Stimulated activated CD8-positive, alpha-beta memory T cell treated with anti-CD3 and anti-CD28 coated beads, Interleukin-4, amount 100 ng/mL, for 4 hours (primary cell): ENCODE measurements around the gene PLCB4.

ENCODE experiments used
- DNase-seq, 2 donors: peaks; one replicate each; pipeline ENCODE4 v3.0.0-alpha.2; 2020; ENCODE audit warnings: low read depth in 2 of 2, low spot score in 1 of 2

The PLCB4 gene

DNA sequence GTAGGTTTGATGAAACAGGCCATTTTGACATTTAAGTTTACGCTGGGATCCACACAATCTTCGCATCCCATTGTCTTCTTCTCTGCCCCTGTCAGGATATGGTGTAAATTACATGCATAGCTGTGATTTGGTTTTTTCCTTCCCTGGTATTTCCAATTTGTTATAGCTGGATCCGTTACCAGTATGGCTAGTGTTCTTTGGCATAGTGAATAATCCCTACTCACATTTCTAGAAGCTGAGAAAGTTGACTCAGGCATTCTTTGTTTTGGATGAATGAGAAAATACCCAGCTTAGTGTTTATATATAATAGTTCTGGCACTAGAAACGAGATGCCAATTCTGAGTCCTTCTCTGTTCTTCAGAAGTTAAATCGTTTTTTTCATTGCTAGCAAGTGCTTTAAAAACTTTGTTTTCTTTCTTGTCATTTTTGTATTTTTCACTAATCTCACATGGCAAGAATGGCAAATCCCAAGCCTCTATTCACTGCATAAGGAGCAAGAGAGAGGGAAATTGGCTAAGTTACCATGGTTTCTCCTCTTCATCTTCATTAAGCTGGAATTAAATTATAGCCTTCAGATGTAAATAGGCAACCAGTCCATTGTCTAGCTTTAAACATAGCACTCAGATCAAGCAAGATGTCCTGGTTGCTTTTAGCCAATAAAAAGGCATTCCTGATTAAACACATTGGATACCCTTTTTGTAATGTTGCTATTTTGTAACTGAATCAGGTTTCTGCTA, 353.6 kb downstream of the PLCB4 start:
- DNase-seq: no peak

GRCh38 chr20:9424551-9424950, 355.7 kb downstream of the PLCB4 start:
- DNase-seq: no peak

GRCh38 chr20:9427430-9428291, 358.8 kb downstream of the PLCB4 start:
- no peak for DNase-seq

- DNase-seq: no peak
Measured at GRCh38 chr20:9428292-9428607, 359.4 kb downstream of the PLCB4 start.

- no peak for DNase-seq
Measured at GRCh38 chr20:9439806-9440205, 370.9 kb downstream of the PLCB4 start.

- DNase-seq: no peak
Measured at GRCh38 chr20:9440892-9441291, 372.0 kb downstream of the PLCB4 start.

GRCh38 chr20:9441948-9442347, 373.1 kb downstream of the PLCB4 start:
- no peak for DNase-seq

GRCh38 chr20:9442858-9443257, 374.0 kb downstream of the PLCB4 start:
- no peak for DNase-seq

DNA sequence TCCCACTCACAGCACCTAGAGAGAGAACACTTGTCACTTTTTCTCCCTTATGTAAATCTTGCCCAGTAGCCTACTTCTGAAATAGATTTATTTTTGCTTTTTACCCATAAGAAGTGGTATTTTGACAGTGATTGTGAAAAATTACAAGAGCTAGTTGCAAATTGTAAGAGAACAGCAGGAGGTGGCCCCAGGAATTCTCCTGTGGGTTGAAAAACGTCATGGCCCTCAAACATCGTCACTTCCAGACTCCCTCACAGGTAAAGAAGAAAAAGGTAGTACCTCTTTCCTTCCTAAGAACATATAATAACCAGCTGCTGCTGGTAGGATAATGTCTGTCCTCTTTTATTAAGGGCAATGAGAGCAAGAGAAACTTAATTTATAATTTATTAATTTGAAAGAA, 376.0 kb downstream of the PLCB4 start:
- DNase-seq: no peak

DNA sequence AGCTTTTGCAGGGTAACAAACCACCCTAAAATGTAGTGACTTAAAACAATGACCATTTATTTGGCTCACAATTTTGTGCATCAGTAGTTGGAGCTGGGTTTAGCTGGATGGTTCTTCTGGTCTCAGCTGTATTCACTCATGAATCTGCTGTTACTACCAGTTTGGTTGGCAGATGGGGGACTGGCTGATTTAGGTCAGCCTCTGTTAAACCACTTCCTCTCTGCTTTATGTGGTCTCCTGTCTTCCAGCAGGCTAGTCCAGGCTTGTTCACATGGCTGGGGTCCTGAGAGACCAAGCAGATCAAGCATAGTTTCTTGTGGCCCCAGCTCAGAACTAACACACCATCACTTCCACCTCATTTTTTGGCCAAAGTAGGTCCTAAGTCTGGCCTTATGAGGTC, 378.3 kb downstream of the PLCB4 start:
- no peak for DNase-seq

DNA sequence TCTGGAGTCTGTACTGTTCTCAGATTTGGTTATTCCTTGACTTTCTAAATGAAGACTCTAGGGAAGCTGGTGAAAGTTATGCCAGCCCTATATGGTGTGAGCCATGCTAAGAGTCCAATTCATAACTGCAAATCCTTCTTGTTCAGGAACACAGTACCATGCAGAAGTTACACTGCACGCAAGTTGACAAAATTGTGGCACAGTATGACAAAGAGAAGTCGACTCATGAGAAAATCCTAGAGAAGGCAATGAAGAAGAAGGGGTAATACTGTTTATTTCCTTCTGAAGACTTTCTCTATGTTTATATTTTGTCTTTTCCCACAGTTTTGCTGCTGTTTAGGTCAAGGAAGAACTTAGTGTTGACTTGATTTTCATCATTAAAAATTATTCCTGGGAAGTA, 384.3 kb downstream of the PLCB4 start:
- DNase-seq: no peak

DNA sequence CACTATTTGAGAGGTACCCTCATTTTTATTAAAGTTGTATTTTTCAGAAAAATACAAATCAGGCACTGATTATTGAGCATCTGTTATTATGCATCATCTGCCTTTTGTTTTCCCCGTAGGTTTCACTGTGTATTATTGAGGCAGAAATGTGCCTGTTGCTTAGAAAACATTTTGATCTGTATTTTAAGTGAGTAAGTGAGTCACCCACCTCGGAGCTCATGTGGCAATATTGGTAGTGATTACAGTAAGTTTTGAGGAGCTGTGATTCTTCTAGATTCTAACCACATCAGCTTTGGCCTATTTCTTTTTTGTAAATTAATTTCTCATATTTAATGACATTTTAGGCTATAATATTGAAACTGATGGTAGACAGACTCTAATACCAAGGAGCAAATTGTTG, 385.9 kb downstream of the PLCB4 start:
- no peak for DNase-seq

- DNase-seq: no peak
Measured at GRCh38 chr20:9457136-9457535, 388.2 kb downstream of the PLCB4 start.

- DNase-seq: no peak
Measured at GRCh38 chr20:9458138-9458796, 389.4 kb downstream of the PLCB4 start.

DNA sequence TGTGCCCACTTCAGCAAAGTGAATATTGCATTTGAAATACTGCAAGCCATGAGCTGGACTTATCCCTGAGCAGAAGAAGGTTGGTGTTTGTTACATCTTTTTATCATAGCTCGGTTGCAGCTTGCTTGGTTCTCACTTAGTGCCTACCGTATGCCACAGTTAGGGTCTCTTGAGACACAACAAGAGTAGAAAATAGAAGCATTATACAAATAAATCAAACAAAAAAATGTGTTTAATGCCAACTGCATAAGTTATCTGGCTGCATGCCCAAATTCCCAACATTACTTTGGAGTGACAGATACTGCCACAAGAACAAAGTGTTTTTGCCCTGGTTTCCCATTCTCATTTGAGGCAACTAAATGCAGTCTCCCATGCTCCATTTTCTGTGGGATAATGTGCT, 391.6 kb downstream of the PLCB4 start:
- no peak for DNase-seq

DNA sequence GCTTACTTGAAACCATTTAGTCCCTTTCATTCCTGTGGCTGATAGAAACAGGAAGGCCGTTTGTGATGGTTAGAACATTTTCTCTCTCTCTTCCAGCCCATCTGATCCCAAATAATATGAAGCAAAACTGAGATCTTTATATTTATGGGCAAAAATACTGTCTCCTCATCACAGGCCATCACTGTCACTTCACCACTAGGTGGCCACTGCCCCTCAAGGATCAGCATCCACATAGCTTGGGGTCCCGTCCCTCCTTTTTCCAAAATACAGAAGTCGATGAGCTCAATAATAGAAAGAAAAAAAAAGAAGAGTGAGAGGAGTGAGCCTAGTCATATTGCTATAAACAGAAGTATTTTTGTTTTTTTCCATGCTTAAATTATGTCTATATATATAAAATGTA, 399.1 kb downstream of the PLCB4 start:
- no peak for DNase-seq

- DNase-seq: no peak
Measured at GRCh38 chr20:9474835-9475415, 406.0 kb downstream of the PLCB4 start.

DNA sequence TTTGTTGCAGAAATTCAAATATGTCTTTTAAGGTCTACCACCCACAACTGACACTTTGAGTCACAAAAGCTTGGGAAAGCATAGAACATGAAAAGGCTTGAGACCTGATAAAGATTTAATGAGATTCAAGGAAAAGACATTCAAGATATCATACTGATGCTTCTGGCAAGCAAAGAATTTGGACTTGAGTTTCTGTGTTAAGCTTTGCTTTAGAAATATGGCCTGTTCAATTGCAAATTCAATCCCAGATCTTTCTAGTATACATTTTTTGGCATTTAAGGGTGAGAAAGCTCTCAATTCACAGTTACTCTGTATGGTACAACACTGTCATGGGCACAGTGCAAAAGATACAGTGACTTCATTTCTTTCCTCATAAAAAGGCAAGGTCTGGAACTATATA, 406.6 kb downstream of the PLCB4 start:
- DNase-seq: no peak

DNA sequence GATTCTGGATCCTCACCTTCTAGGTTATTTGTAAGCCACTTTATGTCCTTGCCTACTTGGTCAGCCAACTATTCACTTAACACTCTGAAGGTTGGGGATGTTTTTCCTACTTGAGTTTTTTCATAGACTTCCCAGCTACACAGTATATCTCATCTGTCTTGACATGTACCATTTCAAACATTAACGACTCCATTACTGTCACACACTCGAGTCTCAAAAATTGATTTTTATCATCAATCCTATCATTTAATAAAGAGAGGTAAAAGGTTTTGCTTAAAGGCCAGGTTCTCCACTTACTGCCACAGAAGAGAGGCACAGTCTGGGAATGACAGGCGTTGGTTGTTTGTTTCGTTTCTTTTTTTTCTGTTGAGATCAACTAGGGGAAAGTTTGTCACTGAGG, 407.3 kb downstream of the PLCB4 start:
- no peak for DNase-seq

DNA sequence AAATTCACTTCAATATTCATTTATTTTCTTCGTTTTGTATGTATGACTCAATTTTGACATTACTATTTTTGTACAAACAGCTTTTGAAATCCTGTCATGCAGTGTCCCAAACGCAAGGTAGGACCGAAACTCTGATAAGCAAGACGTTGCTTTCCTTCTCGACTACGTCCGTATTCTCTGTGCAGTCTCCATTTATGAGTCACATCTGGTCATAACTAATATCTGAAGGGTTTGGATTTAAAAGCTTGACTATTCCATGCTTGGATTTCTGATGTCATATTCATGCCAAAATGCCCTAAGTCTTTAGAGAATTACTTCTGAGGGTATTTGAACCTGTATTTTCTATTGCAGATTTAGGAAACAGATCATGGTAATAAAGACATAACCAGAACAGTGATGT, 407.8 kb downstream of the PLCB4 start:
- no peak for DNase-seq

DNA sequence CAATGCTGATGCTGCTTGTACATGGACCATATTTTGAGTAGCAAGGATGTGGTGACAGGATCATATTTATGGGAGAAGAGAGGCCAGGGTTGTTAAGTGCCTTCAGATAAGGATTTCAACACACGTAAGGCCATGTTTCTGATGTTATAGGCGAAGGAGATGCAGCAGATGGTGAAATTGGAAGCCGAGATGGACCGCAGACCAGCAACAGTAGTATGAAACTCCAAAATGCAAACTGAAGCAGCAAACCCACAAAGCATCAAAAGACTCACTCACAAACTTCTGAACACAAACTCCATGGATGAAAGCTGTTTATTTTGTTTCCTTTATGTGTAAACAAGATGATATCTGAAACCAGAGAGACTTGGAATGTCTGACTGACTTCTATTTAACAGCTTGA, 409.9 kb downstream of the PLCB4 start:
- DNase-seq: no peak

DNA sequence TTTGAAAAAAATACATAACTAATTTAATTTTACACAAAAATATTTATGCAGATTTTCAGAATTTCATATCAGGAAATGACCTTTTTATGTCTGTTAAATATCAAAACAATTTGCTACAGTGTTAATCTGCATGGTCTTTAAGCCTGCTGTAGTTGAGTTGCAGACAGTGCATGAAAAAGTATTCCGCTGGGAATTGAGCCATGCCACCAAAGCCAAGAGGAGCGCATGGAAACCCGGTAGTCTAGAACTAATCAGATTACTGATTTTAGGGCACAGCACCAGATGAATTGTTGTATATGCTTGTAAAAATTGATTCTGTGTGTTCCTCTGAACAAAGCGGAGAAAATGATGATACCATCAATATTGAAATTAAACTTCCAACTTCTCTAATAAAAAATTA, 411.2 kb downstream of the PLCB4 start:
- DNase-seq: no peak
